HEK293 (cell line): ENCODE results near the gene HIPK1.

Experiments used
- GLI2 ChIP-seq: fragments of 450-650 bp; formaldehyde crosslinking; IDR thresholded peaks from 2 replicates; pipeline ENCODE4; 2017; ENCODE audit warnings: missing biosample characterization, missing genetic modification characterization, low read depth, borderline replicate concordance
- GLIS2 ChIP-seq: fragments of 450-650 bp; formaldehyde crosslinking; IDR thresholded peaks from 2 replicates; pipeline ENCODE4 v1.5.1; 2016; ENCODE audit warnings: missing biosample characterization, missing genetic modification characterization
- HOXC10 ChIP-seq: sonication (generic); formaldehyde crosslinking; IDR thresholded peaks from 2 replicates; pipeline ENCODE4 v1.8.1; 2023; ENCODE audit warnings: mild to moderate bottlenecking, missing genetic modification reagents
- KLF1 ChIP-seq: fragments of 450-650 bp; formaldehyde crosslinking; IDR thresholded peaks from 2 replicates; pipeline ENCODE4 v1.5.1; 2016; ENCODE audit warnings: missing biosample characterization, missing genetic modification characterization
- KLF8 ChIP-seq: fragments of 450-650 bp; formaldehyde crosslinking; IDR thresholded peaks from 2 replicates; pipeline ENCODE4 v1.5.1; 2016; ENCODE audit warnings: missing biosample characterization, missing genetic modification characterization
- OVOL3 ChIP-seq: fragments of 450-650 bp; formaldehyde crosslinking; IDR thresholded peaks from 2 replicates; pipeline ENCODE4 v1.5.1; 2016; ENCODE audit warnings: missing biosample characterization, missing genetic modification characterization
- PATZ1 ChIP-seq: fragments of 450-650 bp; formaldehyde crosslinking; IDR thresholded peaks from 2 replicates; pipeline ENCODE4 v1.5.1; 2016; ENCODE audit warnings: missing biosample characterization, missing genetic modification characterization
- SP2 ChIP-seq: fragments of 450-650 bp; formaldehyde crosslinking; IDR thresholded peaks from 2 replicates; pipeline ENCODE4 v1.5.1; 2016; ENCODE audit warnings: missing biosample characterization, missing genetic modification characterization
- SP3 ChIP-seq: fragments of 450-650 bp; formaldehyde crosslinking; IDR thresholded peaks from 2 replicates; pipeline ENCODE4 v1.5.1; 2016; ENCODE audit warnings: missing biosample characterization, missing genetic modification characterization
- ZBTB20 ChIP-seq: fragments of 450-650 bp; formaldehyde crosslinking; IDR thresholded peaks from 2 replicates; pipeline ENCODE4 v1.5.1; 2016; ENCODE audit warnings: missing biosample characterization, missing genetic modification characterization
- ZNF18 ChIP-seq: fragments of 450-650 bp; formaldehyde crosslinking; IDR thresholded peaks from 2 replicates; pipeline ENCODE4 v1.5.1; 2016; ENCODE audit warnings: missing biosample characterization, missing genetic modification characterization
- ZNF24 ChIP-seq: fragments of 450-650 bp; formaldehyde crosslinking; IDR thresholded peaks from 2 replicates; pipeline ENCODE4 v1.5.1; 2016; ENCODE audit warnings: missing biosample characterization, missing genetic modification characterization
- ZNF335 ChIP-seq: fragments of 450-650 bp; formaldehyde crosslinking; conservative IDR thresholded peaks from 2 replicates; pipeline ENCODE4 v1.5.1; 2016; ENCODE audit warnings: missing biosample characterization, missing genetic modification characterization
- ZNF354C ChIP-seq: fragments of 450-650 bp; formaldehyde crosslinking; IDR thresholded peaks from 2 replicates; pipeline ENCODE4 v1.5.1; 2016; ENCODE audit warnings: missing biosample characterization, missing genetic modification characterization, low read depth, borderline replicate concordance
- ZNF391 ChIP-seq: fragments of 450-650 bp; formaldehyde crosslinking; IDR thresholded peaks from 2 replicates; pipeline ENCODE4 v1.5.1; 2016; ENCODE audit warnings: low read depth, missing biosample characterization, missing genetic modification characterization, borderline replicate concordance
- ZNF394 ChIP-seq: fragments of 450-650 bp; formaldehyde crosslinking; IDR thresholded peaks from 2 replicates; pipeline ENCODE4 v1.5.1; 2016; ENCODE audit warnings: missing biosample characterization, missing genetic modification characterization, mild to moderate bottlenecking, moderate library complexity, borderline replicate concordance
- ZNF404 ChIP-seq: fragments of 450-650 bp; formaldehyde crosslinking; IDR thresholded peaks from 2 replicates; pipeline ENCODE4 v1.5.1; 2017; ENCODE audit warnings: missing biosample characterization, missing genetic modification characterization
- ZNF530 ChIP-seq: fragments of 450-650 bp; formaldehyde crosslinking; IDR thresholded peaks from 2 replicates; pipeline ENCODE4 v1.5.1; 2016; ENCODE audit warnings: low read depth, missing biosample characterization, missing genetic modification characterization
- ZNF561 ChIP-seq: fragments of 450-650 bp; IDR thresholded peaks from 2 replicates; pipeline ENCODE4 v1.5.1; 2018; ENCODE audit warnings: missing biosample characterization, missing genetic modification characterization, borderline replicate concordance
- ZNF600 ChIP-seq: fragments of 450-650 bp; formaldehyde crosslinking; IDR thresholded peaks from 2 replicates; pipeline ENCODE4 v1.5.1; 2016; ENCODE audit warnings: missing biosample characterization, missing genetic modification characterization
- ZNF658 ChIP-seq: fragments of 450-650 bp; formaldehyde crosslinking; IDR thresholded peaks from 2 replicates; pipeline ENCODE4; 2016; ENCODE audit warnings: missing biosample characterization, missing genetic modification characterization
- ZNF692 ChIP-seq: fragments of 450-650 bp; formaldehyde crosslinking; IDR thresholded peaks from 2 replicates; pipeline ENCODE4 v1.5.1; 2016; ENCODE audit warnings: missing biosample characterization, missing genetic modification characterization
- ZNF707 ChIP-seq: fragments of 450-650 bp; formaldehyde crosslinking; IDR thresholded peaks from 2 replicates; pipeline ENCODE4 v1.5.1; 2016; ENCODE audit warnings: missing biosample characterization, missing genetic modification characterization
- TF ChIP-seq, protein P1 (sequence below): fragments of 450-650 bp; formaldehyde crosslinking; IDR thresholded peaks from 2 replicates; pipeline ENCODE4 v1.5.1; 2016; ENCODE audit warnings: missing biosample characterization, missing genetic modification characterization
- TF ChIP-seq, protein P2 (sequence below): fragments of 450-650 bp; formaldehyde crosslinking; IDR thresholded peaks from 2 replicates; pipeline ENCODE4 v1.5.1; 2016; ENCODE audit warnings: missing biosample characterization, missing genetic modification characterization
- TF ChIP-seq, protein P3 (sequence below): fragments of 450-650 bp; formaldehyde crosslinking; IDR thresholded peaks from 2 replicates; pipeline ENCODE4 v1.5.1; 2017; ENCODE audit warnings: missing biosample characterization, missing genetic modification characterization
- TF ChIP-seq, protein P4 (sequence below): fragments of 450-650 bp; formaldehyde crosslinking; IDR thresholded peaks from 2 replicates; pipeline ENCODE4 v1.5.1; 2017; ENCODE audit warnings: missing biosample characterization, mild to moderate bottlenecking, missing genetic modification characterization, moderate library complexity

The HIPK1 gene

GRCh38 chr1:113929750-113930498 is 800 bp downstream of the HIPK1 start (continued):
- TF ChIP-seq, protein P1, sequence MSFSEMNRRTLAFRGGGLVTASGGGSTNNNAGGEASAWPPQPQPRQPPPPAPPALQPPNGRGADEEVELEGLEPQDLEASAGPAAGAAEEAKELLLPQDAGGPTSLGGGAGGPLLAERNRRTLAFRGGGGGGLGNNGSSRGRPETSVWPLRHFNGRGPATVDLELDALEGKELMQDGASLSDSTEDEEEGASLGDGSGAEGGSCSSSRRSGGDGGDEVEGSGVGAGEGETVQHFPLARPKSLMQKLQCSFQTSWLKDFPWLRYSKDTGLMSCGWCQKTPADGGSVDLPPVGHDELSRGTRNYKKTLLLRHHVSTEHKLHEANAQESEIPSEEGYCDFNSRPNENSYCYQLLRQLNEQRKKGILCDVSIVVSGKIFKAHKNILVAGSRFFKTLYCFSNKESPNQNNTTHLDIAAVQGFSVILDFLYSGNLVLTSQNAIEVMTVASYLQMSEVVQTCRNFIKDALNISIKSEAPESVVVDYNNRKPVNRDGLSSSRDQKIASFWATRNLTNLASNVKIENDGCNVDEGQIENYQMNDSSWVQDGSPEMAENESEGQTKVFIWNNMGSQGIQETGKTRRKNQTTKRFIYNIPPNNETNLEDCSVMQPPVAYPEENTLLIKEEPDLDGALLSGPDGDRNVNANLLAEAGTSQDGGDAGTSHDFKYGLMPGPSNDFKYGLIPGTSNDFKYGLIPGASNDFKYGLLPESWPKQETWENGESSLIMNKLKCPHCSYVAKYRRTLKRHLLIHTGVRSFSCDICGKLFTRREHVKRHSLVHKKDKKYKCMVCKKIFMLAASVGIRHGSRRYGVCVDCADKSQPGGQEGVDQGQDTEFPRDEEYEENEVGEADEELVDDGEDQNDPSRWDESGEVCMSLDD, result no peak
- TF ChIP-seq GLIS2 (tag by site-specific recombination) (peak; percentile 80), PATZ1 (tag by site-specific recombination) (no peak), ZNF354C (tag by site-specific recombination) (no peak), ZNF18 (tag by site-specific recombination) (no peak), GLI2 (tag by site-specific recombination) (no peak), ZNF391 (tag by site-specific recombination) (no peak), ZNF561 (tag by site-specific recombination) (no peak), ZNF658 (no peak), SP2 (tag by site-specific recombination) (peak; percentile 54), ZNF707 (tag by site-specific recombination) (no peak), ZBTB20 (tag by site-specific recombination) (peak; percentile 63), ZNF692 (tag by site-specific recombination) (no peak), ZNF404 (tag by site-specific recombination) (no peak), ZNF24 (no peak), ZNF335 (tag by site-specific recombination) (peak; percentile 49), OVOL3 (no peak), SP3 (tag by site-specific recombination) (peak; percentile 36), KLF8 (tag by site-specific recombination) (0 out of 2 replicates have a peak, but pooled peaks have one; percentile 28), HOXC10 (CRISPR knock-in tag) (no peak), ZNF394 (tag by site-specific recombination) (no peak), ZNF600 (tag by site-specific recombination) (peak; percentile 31; the same call in 1 of the 2 replicates), ZNF530 (tag by site-specific recombination) (no peak), KLF1 (tag by site-specific recombination) (peak; percentile 60; the same call in 1 of the 2 replicates)
- TF ChIP-seq, protein P2, sequence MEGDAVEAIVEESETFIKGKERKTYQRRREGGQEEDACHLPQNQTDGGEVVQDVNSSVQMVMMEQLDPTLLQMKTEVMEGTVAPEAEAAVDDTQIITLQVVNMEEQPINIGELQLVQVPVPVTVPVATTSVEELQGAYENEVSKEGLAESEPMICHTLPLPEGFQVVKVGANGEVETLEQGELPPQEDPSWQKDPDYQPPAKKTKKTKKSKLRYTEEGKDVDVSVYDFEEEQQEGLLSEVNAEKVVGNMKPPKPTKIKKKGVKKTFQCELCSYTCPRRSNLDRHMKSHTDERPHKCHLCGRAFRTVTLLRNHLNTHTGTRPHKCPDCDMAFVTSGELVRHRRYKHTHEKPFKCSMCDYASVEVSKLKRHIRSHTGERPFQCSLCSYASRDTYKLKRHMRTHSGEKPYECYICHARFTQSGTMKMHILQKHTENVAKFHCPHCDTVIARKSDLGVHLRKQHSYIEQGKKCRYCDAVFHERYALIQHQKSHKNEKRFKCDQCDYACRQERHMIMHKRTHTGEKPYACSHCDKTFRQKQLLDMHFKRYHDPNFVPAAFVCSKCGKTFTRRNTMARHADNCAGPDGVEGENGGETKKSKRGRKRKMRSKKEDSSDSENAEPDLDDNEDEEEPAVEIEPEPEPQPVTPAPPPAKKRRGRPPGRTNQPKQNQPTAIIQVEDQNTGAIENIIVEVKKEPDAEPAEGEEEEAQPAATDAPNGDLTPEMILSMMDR (tag by site-specific recombination), result peak; percentile 26
- TF ChIP-seq, protein P3, sequence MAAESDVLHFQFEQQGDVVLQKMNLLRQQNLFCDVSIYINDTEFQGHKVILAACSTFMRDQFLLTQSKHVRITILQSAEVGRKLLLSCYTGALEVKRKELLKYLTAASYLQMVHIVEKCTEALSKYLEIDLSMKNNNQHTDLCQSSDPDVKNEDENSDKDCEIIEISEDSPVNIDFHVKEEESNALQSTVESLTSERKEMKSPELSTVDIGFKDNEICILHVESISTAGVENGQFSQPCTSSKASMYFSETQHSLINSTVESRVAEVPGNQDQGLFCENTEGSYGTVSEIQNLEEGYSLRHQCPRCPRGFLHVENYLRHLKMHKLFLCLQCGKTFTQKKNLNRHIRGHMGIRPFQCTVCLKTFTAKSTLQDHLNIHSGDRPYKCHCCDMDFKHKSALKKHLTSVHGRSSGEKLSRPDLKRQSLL, result no peak
- TF ChIP-seq, protein P4, sequence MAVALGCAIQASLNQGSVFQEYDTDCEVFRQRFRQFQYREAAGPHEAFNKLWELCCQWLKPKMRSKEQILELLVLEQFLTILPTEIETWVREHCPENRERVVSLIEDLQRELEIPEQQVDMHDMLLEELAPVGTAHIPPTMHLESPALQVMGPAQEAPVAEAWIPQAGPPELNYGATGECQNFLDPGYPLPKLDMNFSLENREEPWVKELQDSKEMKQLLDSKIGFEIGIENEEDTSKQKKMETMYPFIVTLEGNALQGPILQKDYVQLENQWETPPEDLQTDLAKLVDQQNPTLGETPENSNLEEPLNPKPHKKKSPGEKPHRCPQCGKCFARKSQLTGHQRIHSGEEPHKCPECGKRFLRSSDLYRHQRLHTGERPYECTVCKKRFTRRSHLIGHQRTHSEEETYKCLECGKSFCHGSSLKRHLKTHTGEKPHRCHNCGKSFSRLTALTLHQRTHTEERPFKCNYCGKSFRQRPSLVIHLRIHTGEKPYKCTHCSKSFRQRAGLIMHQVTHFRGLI (tag by site-specific recombination), result peak; percentile 33; the same call in 1 of the 2 replicates
